SK-N-SH (cell line): ENCODE measurements around the gene SATB1. TPM values are rescaled to one million over a fixed set of nuclear protein-coding genes. Genes with fewer than 3 reads are reported as not detected.

Experiments
- CHD2 ChIP-seq: fragments of 150-350 bp; IDR thresholded peaks from 2 replicates; pipeline ENCODE4 v1.6.1; 2018; ENCODE audit warnings: low read length; ENCODE audit not compliant: partially characterized antibody
- ELF1 ChIP-seq: IDR thresholded peaks from 2 replicates; pipeline ENCODE4 v1.4.0; 2012
- EP300 ChIP-seq, 2 experiments: IDR thresholded peaks; 2 replicates each; pipeline versions ENCODE4 v1.4.0 to v1.6.1; 2012; ENCODE audit warnings: borderline replicate concordance in 1 of 2, low read depth in 1 of 2, low read length in 1 of 2
- FOXJ3 ChIP-seq: sonication (generic); formaldehyde crosslinking; IDR thresholded peaks from 2 replicates; pipeline ENCODE4 v1.5.1; 2020; ENCODE audit warnings: mild to moderate bottlenecking, missing genetic modification reagents
- FOXM1 ChIP-seq: IDR thresholded peaks from 2 replicates; pipeline ENCODE4 v1.4.0; 2012; ENCODE audit warnings: low read depth, mild to moderate bottlenecking
- GABPA ChIP-seq: IDR thresholded peaks from 2 replicates; pipeline ENCODE4 v1.4.0; 2012; ENCODE audit warnings: low read depth, mild to moderate bottlenecking
- GATA2 ChIP-seq: sonication (generic); formaldehyde crosslinking; IDR thresholded peaks from 2 replicates; pipeline ENCODE4 v1.5.0; 2020; ENCODE audit warnings: mild to moderate bottlenecking, missing genetic modification reagents
- IRF3 ChIP-seq: fragments of 150-350 bp; IDR thresholded peaks from 2 replicates; pipeline ENCODE4 v1.6.1; 2016; ENCODE audit warnings: mild to moderate bottlenecking, low read depth, low read length
- JUND ChIP-seq: IDR thresholded peaks from 2 replicates; pipeline ENCODE4 v1.4.0; 2012
- MAX ChIP-seq: IDR thresholded peaks from 2 replicates; pipeline ENCODE4 v1.4.0; 2012; ENCODE audit warnings: low read depth
- MEF2A ChIP-seq: IDR thresholded peaks from 2 replicates; pipeline ENCODE4 v1.4.0; 2012; ENCODE audit warnings: low read depth, borderline replicate concordance
- MXI1 ChIP-seq: IDR thresholded peaks from 2 replicates; pipeline ENCODE4 v1.6.1; 2012; ENCODE audit warnings: mild to moderate bottlenecking, low read depth, low read length, improper control_type of control experiment
- NRF1 ChIP-seq: IDR thresholded peaks from 2 replicates; pipeline ENCODE4 v1.6.1; 2012; ENCODE audit warnings: low read depth, mild to moderate bottlenecking, low read length
- PBX3 ChIP-seq: IDR thresholded peaks from 2 replicates; pipeline ENCODE4; 2012
- POLR2AphosphoS5 ChIP-seq: IDR thresholded peaks from 2 replicates; pipeline ENCODE4 v1.6.1; 2012; ENCODE audit warnings: low read depth, low read length
- RCOR1 ChIP-seq: fragments of 150-350 bp; IDR thresholded peaks from 2 replicates; pipeline ENCODE4 v1.6.1; 2017; ENCODE audit warnings: antibody characterized with exemption, low read length
- RFX5 ChIP-seq: IDR thresholded peaks from 2 replicates; pipeline ENCODE4 v1.6.1; 2012; ENCODE audit warnings: mild to moderate bottlenecking, improper control_type of control experiment, low read length
- RXRA ChIP-seq: IDR thresholded peaks from 2 replicates; pipeline ENCODE4 v1.4.0; 2012; ENCODE audit warnings: low read depth, mild to moderate bottlenecking, borderline replicate concordance
- SIN3A ChIP-seq: IDR thresholded peaks from 2 replicates; pipeline ENCODE4 v1.6.1; 2012; ENCODE audit warnings: low read depth, mild to moderate bottlenecking, low read length, moderate library complexity, borderline replicate concordance
- SMC3 ChIP-seq: IDR thresholded peaks from 2 replicates; pipeline ENCODE4 v1.6.1; 2012; ENCODE audit warnings: low read depth, low read length, improper control_type of control experiment
- TCF12 ChIP-seq: IDR thresholded peaks from 2 replicates; pipeline ENCODE4 v1.4.0; 2012
- TEAD4 ChIP-seq: IDR thresholded peaks from 2 replicates; pipeline ENCODE4 v1.4.0; 2012; ENCODE audit warnings: mild to moderate bottlenecking, borderline replicate concordance; ENCODE audit not compliant: insufficient read depth
- YY1 ChIP-seq: IDR thresholded peaks from 2 replicates; pipeline ENCODE4 v1.4.0; 2012; ENCODE audit warnings: low read depth, mild to moderate bottlenecking
- polyA plus RNA-seq, 3 experiments: library from polyadenylated mRNA; depleted of rRNA; stranded (reverse); fragments of >200 nt; gene quantifications; 2 replicates each; pipeline ENCODE4 v1.2.3, GENCODE V29; 2012
- TF ChIP-seq, protein P1 (sequence below): IDR thresholded peaks from 2 replicates; pipeline ENCODE4 v1.4.0; 2012; ENCODE audit warnings: low read depth, borderline replicate concordance
- TF ChIP-seq, protein P2 (sequence below): IDR thresholded peaks from 2 replicates; pipeline ENCODE4 v1.6.1; 2012; ENCODE audit warnings: mild to moderate bottlenecking, low read depth, low read length, moderate library complexity

The SATB1 gene
- polyA plus RNA-seq, 1 of the 3 experiments (the other 2 are of a cell fraction), result 8.5 TPM

- TF ChIP-seq, protein P1, sequence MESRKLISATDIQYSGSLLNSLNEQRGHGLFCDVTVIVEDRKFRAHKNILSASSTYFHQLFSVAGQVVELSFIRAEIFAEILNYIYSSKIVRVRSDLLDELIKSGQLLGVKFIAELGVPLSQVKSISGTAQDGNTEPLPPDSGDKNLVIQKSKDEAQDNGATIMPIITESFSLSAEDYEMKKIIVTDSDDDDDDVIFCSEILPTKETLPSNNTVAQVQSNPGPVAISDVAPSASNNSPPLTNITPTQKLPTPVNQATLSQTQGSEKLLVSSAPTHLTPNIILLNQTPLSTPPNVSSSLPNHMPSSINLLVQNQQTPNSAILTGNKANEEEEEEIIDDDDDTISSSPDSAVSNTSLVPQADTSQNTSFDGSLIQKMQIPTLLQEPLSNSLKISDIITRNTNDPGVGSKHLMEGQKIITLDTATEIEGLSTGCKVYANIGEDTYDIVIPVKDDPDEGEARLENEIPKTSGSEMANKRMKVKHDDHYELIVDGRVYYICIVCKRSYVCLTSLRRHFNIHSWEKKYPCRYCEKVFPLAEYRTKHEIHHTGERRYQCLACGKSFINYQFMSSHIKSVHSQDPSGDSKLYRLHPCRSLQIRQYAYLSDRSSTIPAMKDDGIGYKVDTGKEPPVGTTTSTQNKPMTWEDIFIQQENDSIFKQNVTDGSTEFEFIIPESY, result no peak
- TF ChIP-seq, protein P2, sequence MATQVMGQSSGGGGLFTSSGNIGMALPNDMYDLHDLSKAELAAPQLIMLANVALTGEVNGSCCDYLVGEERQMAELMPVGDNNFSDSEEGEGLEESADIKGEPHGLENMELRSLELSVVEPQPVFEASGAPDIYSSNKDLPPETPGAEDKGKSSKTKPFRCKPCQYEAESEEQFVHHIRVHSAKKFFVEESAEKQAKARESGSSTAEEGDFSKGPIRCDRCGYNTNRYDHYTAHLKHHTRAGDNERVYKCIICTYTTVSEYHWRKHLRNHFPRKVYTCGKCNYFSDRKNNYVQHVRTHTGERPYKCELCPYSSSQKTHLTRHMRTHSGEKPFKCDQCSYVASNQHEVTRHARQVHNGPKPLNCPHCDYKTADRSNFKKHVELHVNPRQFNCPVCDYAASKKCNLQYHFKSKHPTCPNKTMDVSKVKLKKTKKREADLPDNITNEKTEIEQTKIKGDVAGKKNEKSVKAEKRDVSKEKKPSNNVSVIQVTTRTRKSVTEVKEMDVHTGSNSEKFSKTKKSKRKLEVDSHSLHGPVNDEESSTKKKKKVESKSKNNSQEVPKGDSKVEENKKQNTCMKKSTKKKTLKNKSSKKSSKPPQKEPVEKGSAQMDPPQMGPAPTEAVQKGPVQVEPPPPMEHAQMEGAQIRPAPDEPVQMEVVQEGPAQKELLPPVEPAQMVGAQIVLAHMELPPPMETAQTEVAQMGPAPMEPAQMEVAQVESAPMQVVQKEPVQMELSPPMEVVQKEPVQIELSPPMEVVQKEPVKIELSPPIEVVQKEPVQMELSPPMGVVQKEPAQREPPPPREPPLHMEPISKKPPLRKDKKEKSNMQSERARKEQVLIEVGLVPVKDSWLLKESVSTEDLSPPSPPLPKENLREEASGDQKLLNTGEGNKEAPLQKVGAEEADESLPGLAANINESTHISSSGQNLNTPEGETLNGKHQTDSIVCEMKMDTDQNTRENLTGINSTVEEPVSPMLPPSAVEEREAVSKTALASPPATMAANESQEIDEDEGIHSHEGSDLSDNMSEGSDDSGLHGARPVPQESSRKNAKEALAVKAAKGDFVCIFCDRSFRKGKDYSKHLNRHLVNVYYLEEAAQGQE, result no peak
- TF ChIP-seq EP300 (IDR thresholded peaks at IDR 0.05; ENCODE audit: borderline replicate concordance in 1 of 2, low read depth in 1 of 2, low read length in 1 of 2) (peak in 1 of 2 experiments; percentile 27; a peak in 2 of 4 replicates), POLR2AphosphoS5 (no peak; the same call in 1 of the 2 replicates), FOXJ3 (CRISPR knock-in tag) (no peak), MEF2A (no peak; the same call in 1 of the 2 replicates), PBX3 (0 out of 2 replicates have a peak, but pooled peaks have one; percentile 12), NRF1 (no peak), IRF3 (no peak), TEAD4 (no peak), FOXM1 (no peak), ELF1 (no peak), GABPA (no peak), RFX5 (peak; percentile 70; the same call in 1 of the 2 replicates), MXI1 (peak; percentile 81), CHD2 (peak; percentile 75), TCF12 (peak; percentile 40; the same call in 1 of the 2 replicates), RCOR1 (peak; percentile 64), SMC3 (no peak), JUND (peak; percentile 67), GATA2 (CRISPR knock-in tag) (no peak), RXRA (no peak), MAX (peak; percentile 77), SIN3A (peak; percentile 59; the same call in 1 of the 2 replicates), YY1 (peak; percentile 69; the same call in 1 of the 2 replicates)
Observed at GRCh38 chr3:18423401-18424212, 1.5 kb downstream of the SATB1 start (continued).
